Muscle of arm (tissue), 12 donors: ENCODE results near the gene TMEM212. TPM values are rescaled to one million over a fixed set of nuclear protein-coding genes. Genes with fewer than 3 reads are reported as not detected.
"Not testable (repeated sequence)": the region's sequence is repeated elsewhere in the genome, so short reads cannot be mapped to it uniquely, and the experiment has no call there.

Experiments
- DNase-seq: peaks from one replicate; pipeline ENCODE4 v3.0.0-alpha.2; 2013
- polyA plus RNA-seq, 12 donors: library from polyadenylated mRNA; unstranded; fragments of 120-200 nt; gene quantifications; one replicate each; pipeline ENCODE4 v1.2.1, GENCODE V29; 2013; ENCODE audit not compliant: insufficient read length in 12 of 12

Gene TMEM212
- polyA plus RNA-seq, 12 donors: 0.14 to 0.36 (median 0.16) TPM; not detected in 4

- DNase-seq: no peak
Observed at GRCh38 chr3:171812811-171813210, 30.3 kb upstream of the TMEM212 start.

DNA sequence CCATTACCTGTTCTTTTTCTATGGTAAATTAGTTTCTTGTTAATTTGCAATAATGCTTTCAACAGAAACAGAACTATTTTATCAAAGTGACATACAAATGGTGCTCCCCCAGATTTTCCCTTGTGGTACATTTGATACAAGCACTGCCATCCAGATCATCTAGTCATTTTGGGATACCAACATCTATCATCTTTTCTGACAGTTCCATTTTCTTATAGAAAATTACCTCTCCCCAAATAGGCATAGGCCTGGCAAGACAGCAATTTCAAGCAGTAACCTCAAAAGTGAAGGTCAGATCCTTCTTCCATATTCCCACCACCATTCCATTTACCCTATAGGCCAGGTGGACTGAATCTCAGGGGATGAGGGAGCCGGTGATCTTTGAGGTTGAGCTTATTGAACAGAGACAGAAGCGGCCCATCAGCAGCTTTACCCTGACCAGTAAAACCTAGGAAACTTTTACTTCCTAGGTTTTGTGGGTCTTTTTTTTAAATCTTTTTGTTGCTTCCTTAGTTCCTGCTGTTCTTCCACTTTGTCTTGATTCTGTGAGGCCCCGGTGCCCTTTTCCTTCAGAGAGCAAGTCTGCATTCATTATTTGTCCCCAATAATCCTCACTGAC lies 29.8 kb upstream of the TMEM212 start:
- DNase-seq: no peak

- no peak for DNase-seq
Observed at GRCh38 chr3:171813897-171814460, 29.2 kb upstream of the TMEM212 start.

- DNase-seq: not testable (repeated sequence)
Observed at GRCh38 chr3:171814662-171815061, 28.5 kb upstream of the TMEM212 start.

DNA sequence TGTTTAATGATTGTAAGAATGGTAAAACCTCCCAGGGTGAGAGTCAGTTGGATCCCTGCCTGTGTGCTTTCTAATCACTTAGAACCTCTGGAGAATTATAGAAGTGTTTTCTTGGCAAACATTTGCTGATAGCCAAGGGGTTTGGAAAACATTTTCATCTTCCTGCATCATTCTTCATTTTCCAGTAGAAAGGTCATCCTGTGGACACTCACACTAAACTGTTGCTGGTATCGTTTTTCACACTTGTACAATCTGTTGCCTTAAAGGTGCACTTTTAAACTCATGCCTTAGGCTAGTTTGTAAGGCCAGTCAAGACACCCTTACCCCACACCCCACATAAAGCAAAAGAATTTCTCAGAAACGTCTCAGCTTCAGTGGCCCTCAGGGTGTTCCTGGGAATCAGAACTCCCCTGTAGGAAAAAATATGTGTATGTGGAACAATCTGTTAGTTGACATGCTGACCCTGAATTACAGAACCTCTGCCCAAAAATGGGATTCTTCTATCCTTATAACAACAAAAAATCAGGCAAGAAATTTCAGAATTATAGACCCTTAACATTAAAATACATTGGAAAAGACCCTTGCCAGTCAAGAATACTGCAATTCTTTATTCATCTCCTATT lies 27.1 kb upstream of the TMEM212 start:
- DNase-seq: no peak

DNA sequence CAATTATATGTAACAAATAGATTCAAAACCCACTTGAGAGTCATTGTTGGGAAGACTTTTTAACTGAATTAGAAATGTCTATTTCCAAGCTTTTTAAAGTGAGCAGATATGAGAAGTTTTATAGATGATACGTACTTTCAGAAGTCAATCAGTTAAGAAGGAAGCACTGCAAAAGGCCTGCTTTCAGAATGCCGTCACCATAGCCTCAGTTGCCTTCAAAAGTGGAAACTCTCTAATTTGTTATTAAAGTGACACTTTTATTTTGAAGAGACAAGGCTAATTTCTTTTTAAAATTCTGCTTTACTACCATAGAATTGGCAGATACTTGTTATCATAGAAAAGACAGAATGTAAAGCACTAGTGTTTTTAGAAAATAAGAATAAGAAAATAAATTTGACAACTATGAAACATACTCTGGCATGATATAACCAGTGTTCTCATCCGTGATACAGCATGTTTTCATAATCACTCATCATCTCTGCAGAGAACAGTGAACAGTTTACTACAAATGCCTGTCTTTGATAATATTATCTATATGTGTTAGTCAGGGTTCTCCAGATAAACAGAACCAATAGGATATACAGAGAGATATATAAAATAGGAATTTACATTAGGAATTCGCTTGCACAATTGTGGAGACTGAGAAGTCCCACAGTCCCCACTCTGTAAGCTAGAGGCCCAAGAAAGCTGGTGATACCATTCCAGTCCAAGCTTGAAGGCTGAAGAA lies 25.9 kb upstream of the TMEM212 start:
- DNase-seq: no peak

DNA sequence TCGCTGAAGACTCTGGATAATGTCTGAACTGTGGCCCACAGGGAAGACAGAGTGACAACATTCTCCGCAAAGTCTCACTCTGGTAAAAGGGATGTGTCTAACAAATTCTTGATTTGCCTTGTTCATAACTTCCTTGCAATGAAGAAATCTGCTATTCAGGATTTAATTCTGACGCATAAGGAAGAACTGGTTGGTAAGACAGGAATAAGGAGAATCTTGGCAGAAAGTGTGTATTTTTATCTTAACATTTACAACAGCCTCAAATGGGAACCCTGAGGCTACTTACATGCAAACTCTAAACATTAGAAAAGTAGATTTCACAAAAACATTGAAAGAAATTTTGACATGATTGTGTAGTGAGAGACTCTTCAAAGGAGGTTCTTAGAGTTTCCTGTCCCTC lies 22.1 kb upstream of the TMEM212 start:
- no peak for DNase-seq

DNA sequence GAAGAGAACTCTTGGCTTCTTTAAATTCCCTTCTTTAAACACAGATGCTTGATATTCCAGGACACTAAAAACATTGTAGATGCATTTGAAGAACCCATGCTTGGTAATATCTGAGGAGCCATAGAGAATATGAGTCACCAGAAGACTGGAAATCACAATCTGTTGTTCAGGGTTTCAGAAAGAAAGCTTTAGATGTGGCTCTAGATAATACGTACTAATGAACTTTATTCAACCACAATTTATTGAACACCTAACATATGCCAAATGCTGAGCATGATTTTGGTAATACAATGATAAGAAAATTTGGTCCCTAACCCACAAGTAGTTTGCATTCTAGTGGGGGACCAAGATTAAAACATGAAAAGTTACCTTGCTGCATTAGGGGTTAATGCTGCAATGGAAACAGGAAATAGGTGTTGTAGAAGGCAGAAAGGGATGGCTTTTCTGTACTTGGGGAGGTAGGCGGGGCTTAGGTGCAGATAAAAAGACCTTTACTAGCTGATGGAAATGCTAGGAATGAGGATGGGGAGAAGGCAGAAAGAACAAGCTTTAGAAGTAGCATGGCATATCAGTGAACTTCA lies 21.3 kb upstream of the TMEM212 start:
- DNase-seq: no peak

- no peak for DNase-seq
Observed at GRCh38 chr3:171822431-171823106, 20.6 kb upstream of the TMEM212 start.

DNA sequence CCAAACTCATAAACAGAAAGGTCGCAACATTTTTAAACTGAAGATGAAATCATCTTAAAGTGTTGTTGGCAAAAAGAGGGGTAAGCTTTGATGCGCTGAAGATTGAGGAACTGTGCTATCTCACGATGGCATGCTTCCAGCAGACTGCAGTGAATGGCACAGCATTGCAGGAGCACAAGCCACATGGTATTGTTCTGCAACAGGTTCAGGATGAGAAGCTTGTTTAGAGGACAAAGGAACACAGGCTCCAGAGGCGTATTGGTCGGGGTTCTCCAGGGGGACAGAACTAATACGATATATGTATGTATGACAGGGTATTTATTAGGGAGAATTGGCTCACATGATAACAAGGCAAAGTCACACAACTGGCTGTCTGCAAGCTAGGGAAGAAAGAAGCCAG lies 19.0 kb upstream of the TMEM212 start:
- no peak for DNase-seq

- DNase-seq: no peak
Observed at GRCh38 chr3:171824824-171825221, 18.3 kb upstream of the TMEM212 start.

DNA sequence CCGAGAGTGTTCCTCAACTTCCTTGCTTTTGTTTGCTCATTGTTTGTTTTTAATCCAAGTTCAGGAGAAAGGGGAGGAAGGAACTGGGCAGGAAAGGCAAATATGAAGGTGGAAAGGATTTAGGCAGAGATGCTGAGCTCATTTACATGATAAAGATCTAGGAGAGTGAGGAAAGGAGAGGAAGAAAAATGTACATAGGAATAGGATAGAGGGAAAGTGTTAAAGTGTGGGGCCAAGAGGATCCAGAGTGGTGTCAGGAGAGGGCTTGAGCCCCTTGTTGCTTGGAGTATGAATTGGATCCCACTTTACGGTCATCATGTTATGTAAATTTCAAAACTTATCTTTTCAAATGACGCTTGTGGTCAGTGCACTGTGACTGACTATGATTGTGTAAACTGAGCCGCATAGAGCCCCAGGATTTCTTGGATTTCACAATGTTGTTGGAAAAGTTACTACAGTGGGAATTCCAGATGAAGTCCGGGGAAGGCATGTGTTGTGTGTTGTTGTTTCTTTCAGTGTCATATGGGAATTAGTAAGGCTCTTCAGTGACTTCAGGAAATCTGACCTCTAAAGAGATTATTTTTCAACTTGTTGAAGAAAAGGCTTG lies 17.8 kb upstream of the TMEM212 start:
- DNase-seq: no peak

GRCh38 chr3:171827385-171827784 lies 15.8 kb upstream of the TMEM212 start:
- no peak for DNase-seq

DNA sequence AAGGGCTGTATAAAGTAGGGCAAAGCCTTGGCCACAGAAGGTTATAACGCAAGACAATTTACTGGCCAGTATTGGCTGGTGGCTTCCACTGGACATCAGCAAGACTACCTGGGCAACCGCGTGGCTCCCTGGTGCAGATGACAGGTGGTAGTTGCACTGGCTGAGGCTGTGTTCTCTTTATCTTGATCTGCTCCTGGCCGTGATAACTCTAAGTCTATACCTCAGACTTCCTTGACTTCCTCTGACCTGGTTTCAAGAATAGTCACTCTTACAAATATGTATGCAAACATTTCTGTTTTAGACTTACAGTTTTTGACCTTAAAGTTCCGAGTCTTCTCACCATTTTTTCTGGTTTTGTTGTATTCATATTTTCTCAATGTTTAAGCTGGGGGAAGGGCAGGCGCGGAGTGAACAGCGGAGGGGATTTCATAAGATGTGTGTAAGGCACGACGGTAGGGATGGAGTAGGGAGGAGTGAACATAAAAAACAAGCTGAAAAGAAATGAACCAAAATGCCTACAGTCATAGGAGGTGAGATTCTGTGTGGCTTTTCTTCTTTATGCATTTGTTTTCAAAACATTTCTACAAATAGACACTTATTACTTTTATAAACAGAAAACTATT lies 15.2 kb upstream of the TMEM212 start:
- no peak for DNase-seq

DNA sequence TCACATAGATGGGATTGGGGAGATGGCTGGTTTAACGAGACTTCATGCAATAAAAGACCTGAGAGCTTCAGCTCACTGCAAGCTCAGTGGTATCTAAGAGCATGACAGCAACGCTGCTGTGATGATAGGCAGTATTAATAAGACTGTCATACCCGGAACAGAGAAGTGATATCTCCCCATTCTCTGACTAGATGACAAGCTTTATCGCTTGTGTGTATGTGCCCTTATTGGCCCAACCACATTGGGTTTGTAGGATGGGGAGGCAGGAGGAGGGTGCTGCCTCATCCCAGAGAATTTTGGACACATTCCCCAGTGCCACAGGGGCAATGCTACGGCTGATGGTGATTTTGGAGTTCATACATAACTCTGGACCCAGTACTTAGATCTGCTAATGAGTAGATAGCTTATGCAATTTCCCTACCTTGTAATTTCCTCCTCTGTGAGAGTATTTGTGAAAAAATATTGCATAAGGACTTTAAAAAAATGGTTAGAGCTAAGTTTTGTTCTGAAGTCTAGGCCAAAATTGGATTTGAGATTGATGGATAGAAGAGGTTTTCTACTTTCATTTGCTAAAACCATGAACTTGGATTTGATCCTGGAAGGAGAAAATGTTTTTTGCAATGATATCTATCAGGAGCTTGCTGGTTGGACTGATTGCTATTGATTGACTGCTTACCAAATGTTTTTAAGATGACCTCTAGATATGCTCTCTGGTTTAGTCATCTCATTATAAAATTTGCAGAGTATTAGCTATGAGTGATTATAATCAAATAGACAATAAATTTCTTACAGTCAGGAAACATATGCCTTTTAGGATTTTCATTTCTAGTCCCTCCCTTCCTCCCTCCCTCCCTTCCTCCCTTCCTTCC lies 14.0 kb upstream of the TMEM212 start:
- no peak for DNase-seq

DNA sequence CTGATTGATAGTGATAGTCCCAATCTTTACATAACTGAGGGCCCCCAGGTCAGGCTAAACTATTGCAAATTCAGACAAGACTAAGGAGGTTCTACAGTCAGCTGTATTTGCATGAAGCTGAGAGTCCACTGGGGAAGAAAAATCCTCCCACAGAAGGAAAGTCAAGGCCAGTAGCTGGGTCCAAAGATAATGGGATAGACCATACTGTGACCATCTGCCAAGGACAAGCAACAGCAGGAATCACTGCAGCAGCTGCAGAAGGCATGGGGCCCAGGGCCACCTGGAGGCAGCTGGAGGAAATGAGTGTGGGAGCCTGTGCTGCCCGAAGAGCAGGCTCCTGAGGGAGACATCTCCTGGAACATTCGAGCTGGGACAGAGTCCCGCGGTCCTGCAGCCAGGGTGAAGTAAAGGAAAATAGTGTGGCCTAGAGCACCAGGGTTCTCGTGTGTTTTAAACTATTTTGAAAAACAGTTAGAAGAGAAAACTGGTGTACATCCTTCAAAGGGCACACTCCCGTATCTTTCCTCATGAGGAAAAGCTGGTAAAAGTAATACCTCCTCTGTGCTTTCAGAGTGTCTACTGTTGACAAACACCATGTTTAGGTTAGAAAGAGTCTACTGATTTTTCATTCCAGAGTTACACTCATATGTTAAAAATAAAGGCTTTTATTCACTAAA lies 13.2 kb upstream of the TMEM212 start:
- DNase-seq: peak; percentile 78

DNA sequence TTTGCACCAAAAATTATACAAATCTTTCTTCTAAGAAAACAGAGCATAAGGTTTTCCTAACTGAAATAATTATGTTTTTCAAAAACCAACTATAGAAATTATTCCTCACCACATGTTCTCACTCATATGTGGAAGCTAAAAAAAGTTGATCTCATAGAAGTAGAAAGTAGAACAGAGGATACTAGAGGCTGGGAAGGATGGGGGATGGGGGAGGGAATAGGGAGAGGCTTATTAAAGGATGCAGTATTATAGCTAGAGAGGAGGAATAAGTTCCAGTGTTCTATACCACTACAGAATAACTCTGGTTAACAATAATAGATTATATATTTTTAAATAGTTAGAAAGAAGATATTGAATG lies 12.7 kb upstream of the TMEM212 start:
- DNase-seq: no peak

- no peak for DNase-seq
Observed at GRCh38 chr3:171831936-171832335, 11.2 kb upstream of the TMEM212 start.

DNA sequence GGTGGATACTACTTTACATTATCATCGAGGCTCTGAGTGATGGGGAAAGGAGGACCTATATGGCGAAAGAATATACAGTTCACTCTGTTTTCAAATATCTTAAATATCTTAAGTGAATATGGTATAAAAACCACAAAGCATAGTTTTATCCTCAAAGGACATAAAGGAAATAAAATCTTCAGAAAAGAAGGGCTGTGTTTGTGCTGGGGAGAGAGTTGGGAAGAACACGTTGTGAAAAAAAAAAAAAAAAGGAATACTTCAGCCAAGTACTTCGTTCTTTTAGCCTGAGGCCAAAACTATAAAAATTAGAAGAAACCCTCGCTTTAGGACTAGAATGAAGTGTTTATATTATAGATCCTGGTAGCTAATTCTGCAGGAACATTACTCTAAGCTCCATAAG lies 10.2 kb upstream of the TMEM212 start:
- DNase-seq: no peak
